NCI-H345 treated with DMSO at 0.1 percent for 48 hours (cell line): Measurements from ENCODE around the gene MYH10.

Experiments used
- DNase-seq: peaks from one replicate; lab custom pipeline; 2025; ENCODE audit not compliant: unreplicated experiment; lab: John Stamatoyannopoulos, UW

Gene MYH10

DNA sequence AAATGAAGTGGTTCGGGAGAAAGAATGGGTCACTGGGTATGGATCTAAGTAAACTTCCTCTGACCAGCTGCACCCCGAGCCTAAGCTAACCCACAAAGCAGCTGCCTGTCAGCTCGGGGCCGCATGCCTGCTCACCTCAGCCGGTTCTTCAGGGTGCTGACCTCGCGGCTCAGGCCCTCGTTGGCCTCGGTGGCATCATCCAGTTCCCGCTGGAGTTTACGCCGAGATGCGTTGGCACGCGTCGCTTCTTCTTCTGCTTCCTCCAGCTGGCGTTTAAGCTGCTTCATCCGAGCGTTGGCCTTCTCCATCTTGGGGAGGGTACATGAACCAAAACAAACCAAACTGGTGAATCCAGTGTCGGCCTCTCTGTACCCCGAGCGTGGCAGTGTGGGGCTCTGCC lies 153.8 kb downstream of the MYH10 start:
- DNase-seq = no peak

- no peak for DNase-seq
These were observed 154.7 kb downstream of the MYH10 start for GRCh38 chr17:8475781-8476180.

- DNase-seq = no peak
These were observed 155.3 kb downstream of the MYH10 start for GRCh38 chr17:8475227-8475626.

DNA sequence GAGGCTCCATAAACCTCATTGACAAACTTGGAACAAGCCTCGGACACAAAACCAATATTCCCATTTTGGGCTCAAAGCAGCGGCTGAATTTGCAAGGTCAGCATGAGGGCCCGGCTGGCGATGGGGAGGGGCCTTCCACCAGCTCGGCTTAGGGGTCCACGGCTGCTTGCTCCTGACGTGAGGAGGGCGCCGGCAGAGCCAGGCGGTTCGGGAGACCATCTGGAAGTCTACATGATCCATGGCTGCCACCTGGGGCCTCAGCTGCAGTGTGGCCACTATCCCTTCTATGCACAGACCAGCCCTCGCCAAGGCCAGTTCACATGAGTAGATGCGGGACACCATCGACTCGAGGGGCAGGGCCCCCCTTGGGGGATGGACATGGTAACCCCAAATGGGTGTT lies 155.7 kb downstream of the MYH10 start:
- no peak for DNase-seq

DNA sequence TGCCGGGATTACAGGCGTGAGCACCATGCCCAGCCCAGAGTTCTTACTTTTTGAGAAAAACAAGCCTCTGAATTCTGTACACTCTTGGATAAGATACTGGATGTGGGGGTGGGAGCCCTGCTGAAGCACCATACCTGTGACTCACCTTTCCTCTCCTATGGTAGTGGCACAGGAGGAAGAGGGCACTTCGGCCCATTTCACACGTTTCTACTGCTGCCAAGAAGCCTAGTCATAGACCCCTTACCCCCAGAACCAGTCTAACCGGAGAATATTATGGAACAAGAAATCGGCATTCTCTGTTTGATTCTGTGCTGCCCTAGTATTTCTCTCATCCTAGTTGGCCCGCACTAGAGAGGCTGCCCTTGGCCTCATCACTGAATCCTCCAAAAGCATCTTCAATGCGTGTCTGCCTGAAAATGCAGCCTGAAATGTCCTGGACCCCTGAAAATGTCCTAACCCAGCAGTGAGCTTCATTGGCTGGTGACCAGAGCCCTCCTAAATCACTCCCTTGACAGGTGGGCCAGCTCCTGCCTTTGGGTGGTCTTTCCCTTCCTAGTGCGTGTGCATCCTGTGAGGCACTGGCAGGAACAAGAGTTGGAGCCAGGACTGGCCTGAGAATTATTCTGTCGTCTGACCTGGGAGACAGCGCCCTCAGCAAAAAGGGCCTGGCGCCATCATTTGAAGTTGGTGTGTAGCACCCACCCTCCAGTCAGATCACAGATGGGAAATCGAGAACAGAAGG lies 156.9 kb downstream of the MYH10 start:
- DNase-seq = no peak

DNA sequence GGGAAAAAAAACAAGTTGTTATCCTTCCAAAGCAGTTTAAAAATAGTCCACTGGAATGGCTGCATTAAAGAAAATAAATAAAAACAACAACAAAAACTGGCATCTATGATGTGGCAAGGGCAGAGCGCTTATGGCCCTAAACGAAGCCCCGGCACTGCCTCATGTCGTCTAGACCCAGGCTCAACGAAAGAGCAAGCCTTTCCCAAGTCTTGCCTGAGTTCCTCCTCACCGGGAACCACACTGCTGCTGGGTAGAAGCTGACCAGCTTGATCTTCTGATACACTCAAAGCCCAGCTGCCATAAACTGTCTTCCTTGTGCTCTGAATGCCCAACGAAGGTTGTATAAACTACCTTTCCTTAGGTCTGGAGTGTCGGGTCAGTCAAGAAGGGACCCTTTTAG lies 157.9 kb downstream of the MYH10 start:
- DNase-seq = no peak

GRCh38 chr17:8470447-8471047 lies 160.0 kb downstream of the MYH10 start:
- DNase-seq = no peak

DNA sequence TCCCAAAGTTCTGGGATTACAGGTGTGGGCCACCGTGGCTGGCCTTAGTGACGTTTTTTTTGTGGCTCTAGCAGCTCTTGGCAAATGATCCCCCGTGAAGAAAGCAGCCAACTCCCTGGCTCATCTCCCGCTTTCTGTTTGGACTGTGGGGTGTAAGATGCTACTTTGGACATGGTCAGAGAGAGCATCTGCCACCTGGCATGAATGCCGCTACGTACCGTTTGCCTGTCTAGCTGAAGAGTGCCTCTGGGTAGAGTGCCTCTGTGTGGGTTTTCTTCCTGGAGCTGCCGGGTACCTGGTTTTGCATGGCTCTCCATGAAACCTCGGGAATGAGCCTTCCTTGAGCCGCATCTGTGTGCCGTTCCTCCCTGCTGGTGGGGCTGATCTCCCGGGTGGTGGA lies 160.6 kb downstream of the MYH10 start:
- DNase-seq = no peak

GRCh38 chr17:8468980-8469379 lies 161.5 kb downstream of the MYH10 start:
- DNase-seq = no peak

GRCh38 chr17:8468127-8468526 lies 162.4 kb downstream of the MYH10 start:
- no peak for DNase-seq

DNA sequence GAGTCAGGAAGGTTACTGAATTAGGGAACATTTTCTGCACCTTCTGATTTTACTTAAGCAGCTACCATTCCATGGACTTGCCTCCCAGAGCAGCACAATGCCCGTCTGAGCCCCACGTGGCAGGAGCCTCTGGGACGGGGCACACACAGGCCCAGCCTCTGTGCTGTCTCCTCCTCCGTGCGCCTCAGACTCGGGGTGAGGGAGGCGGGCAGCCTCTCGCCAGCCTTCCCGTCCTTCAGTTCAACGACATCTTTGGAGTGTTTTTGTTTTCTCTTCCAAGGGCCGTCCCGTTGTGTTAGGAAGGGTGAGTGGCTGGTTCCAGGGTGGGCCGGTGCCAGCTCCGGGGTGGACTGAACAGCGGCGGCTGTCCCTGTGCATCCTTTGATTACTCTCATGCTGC lies 163.0 kb downstream of the MYH10 start:
- DNase-seq = no peak

- no peak for DNase-seq
These were observed 163.7 kb downstream of the MYH10 start for GRCh38 chr17:8466873-8467272.

GRCh38 chr17:8466456-8466855 lies 164.1 kb downstream of the MYH10 start:
- DNase-seq = no peak

DNA sequence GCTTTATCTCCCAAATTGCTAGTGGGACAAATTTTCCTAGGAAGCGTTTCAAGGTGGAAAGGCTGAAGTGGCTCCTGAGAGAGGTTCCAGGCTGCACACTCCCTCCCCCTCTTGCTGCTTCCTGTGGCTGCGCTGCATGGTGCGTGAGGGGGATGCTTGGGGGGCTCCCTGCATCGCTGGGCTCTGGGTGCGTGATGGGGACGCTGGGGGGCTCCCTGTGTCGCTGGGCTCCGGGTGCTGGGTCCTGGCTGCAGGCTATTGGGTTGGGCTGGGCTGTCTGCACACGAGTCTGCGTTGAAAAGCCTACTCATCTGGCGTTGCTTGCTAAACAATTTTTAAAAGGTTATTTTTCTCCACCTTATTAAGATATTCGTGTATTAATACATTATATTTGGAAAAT lies 164.8 kb downstream of the MYH10 start:
- DNase-seq = no peak

DNA sequence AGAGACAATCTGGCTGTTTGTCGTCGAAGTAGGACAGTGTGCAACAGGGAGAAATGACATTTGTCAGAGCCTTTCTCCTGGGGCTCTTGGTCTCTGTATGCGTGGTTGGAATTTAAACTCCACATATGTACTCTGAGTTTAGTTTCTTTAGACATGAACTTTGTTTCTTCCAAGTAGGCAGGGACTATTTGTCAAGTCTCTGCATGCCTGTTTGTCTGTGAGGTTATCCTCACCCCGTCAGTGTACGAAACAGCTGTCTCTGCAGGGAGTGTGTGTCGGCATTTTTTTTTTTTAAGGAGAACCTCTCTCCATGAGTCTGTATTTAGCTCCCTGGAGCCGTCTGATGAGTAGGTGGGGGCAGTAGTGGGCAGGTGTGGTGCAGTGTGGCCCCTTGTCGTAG lies 165.2 kb downstream of the MYH10 start:
- DNase-seq = no peak

DNA sequence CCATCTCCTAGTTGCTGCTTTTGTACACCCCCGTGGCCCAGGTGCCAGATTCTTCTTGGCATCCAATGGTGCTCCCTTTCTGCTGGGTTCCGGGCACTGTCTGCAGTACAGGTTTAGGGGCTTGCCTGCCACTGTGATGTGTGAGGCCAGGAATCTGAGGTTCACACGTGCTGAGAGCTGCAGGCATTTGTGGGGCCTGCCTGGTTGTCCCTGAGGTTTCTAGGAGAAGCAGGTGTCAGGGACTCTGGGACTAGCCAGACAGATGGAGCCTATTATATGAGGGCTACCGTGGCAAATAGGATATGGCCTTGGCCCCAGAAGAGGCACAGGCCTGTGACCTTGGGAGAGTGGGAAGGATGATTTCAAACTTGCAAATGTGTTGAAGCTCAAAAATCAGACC lies 165.6 kb downstream of the MYH10 start:
- no peak for DNase-seq

DNA sequence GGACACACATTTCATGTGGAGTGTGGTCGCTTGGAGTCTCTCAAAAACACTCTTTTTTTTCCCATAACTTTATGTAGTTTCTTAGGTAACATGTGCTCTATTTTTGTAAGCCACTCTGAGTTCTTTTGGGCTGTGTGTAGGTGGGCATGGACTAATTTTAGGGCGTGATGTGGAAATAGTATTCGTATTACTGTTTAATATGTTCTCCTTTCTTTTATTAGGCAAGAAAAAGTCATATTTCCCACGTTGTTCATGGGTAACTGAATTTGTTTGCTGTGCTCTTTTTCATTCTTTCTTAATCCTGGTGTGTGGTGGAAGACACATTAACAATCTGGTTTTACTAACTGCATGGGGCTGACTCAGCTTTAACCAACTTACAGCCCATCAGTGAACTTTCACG lies 167.4 kb downstream of the MYH10 start:
- DNase-seq = no peak

DNA sequence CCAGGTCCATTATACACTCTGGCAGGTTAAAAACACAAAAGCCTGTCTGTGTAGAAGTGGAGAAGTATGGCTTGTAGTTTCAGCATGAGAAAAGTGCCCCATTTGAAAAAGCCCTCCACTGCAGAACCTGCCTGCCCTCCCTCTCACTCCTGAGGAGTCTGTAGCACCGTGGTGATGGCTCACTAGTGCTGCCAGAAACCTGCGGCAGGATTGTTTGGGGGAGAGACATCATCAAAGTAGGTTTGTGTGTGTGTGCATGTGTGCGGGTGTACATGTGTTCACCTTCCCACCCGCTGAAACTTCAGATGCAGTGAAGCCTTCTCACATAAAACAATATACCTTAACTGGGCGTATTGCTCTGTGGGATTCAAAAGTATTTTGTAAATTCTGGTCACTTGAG lies 168.0 kb downstream of the MYH10 start:
- no peak for DNase-seq

DNA sequence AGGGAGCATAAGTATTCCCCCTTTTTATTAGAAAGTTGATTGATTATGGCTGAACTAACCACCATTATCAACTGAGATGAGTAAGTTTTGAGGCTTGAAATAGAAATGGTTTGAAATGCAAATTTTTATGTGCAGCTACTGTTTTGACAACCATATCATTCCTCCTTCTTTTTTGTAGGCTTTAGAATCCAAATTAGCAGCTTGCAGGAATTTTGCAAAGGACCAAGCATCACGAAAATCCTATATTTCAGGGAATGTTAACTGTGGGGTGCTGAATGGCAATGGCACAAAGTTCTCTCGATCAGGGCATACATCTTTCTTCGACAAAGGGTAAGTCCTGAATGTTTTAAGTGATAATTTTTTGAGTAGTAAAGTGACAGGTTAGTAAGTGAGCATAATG lies 170.7 kb downstream of the MYH10 start:
- DNase-seq = no peak

GRCh38 chr17:8459107-8459506 lies 171.4 kb downstream of the MYH10 start:
- DNase-seq = no peak

GRCh38 chr17:8458128-8458527 lies 172.4 kb downstream of the MYH10 start:
- no peak for DNase-seq

- DNase-seq = no peak
These were observed 174.8 kb downstream of the MYH10 start for GRCh38 chr17:8455665-8456209.

GRCh38 chr17:8453326-8453725 lies 177.2 kb downstream of the MYH10 start:
- no peak for DNase-seq
